SIG-M5 (cell line): Measurements from ENCODE around the gene PDIA3.
"Not testable (repeated sequence)": the region's sequence is repeated elsewhere in the genome, so short reads cannot be mapped to it uniquely, and the experiment has no call there.

Source experiments
- DNase-seq: peaks from one replicate; lab custom pipeline; 2025; lab: John Stamatoyannopoulos, UW

PDIA3 gene

GRCh38 chr15:43776718-43777266 lies 30.6 kb downstream of the PDIA3 start, which contains the start of gene ELL3:
Gene ELL3 (minus strand): TSS chr15:43776966. CDS start chr15:43776901, 65 bp downstream.
- no peak for DNase-seq

GRCh38 chr15:43777267-43777914 lies 31.2 kb downstream of the PDIA3 start:
- DNase-seq: no peak

DNA sequence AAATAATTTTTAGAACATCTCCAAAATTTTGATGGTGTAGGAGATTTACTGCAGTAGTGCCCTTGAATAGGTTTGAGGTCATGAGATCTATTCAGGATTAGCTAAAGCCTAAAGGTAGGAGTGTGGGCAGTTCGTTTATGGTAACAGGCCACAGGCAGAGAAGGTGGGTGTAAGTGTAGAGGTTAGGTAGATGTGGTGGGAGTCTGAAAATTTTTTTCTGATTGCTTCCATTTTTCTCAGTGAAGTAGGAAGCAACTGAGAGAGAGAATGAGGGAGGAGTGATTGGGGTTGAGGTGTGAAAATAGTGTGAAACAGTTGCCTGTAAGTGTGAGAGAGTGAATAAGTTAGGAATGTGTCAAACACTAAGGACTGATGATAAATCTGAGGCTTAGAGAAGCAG lies 32.8 kb downstream of the PDIA3 start:
- DNase-seq: no peak

DNA sequence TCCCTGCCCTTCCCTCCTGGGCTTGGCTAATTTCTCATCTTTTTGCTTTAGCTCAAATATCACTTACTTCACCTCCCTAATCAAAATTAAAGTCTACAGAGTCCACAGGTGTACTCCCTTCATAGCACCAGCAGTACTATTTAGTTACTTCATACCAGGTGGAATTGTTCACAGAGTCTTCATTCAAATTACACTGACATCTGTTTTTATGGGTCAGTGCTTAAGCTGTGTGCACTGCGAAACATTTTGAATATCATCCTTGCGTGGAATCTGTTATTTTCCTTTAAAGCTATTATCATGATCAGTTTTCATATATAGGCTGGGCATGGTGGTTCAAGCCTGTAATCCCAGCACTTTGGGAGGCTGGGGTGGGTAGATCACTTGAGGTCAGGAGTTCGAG lies 43.2 kb downstream of the PDIA3 start:
- DNase-seq: no peak

GRCh38 chr15:43791993-43792760 lies 45.9 kb downstream of the PDIA3 start, which contains the start of gene SERF2:
Gene SERF2 (plus strand): TSS chr15:43792320. CDS start chr15:43792377, 57 bp downstream.
- DNase-seq: peak; percentile 91

- no peak for DNase-seq
Observed at GRCh38 chr15:43792761-43793476, 46.7 kb downstream of the PDIA3 start.

DNA sequence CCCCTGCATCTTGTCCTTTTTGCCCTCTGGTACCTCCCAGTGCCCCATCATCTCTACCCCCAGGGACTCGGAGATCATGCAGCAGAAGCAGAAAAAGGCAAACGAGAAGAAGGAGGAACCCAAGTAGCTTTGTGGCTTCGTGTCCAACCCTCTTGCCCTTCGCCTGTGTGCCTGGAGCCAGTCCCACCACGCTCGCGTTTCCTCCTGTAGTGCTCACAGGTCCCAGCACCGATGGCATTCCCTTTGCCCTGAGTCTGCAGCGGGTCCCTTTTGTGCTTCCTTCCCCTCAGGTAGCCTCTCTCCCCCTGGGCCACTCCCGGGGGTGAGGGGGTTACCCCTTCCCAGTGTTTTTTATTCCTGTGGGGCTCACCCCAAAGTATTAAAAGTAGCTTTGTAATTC lies 47.4 kb downstream of the PDIA3 start:
- DNase-seq: no peak

- DNase-seq: no peak
Observed at GRCh38 chr15:43794269-43795037, 48.2 kb downstream of the PDIA3 start.

DNA sequence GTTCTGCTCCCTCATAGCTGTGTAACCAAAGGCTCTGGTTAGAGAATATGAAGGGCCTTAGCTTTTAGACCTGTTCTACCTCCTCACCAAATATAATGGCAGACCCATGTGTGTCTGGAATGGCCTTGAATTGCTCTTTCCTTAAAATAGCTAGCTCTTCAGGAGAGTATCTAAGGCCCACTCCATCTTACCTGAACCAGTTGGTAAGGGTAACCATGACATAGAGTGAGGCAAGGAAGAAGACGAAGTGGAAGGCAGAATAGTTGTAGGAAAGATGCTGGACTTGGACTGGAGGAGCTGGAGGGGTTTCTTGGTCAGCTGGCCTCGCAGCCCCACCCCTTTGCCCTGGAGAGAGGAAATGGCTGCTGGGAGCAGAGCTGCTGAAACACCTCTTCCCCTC lies 49.0 kb downstream of the PDIA3 start:
- DNase-seq: no peak

- DNase-seq: no peak
Observed at GRCh38 chr15:43795997-43796396, 49.8 kb downstream of the PDIA3 start.

GRCh38 chr15:43796566-43796965 lies 50.3 kb downstream of the PDIA3 start:
- no peak for DNase-seq

GRCh38 chr15:43799209-43799944 lies 53.1 kb downstream of the PDIA3 start:
- DNase-seq: no peak

DNA sequence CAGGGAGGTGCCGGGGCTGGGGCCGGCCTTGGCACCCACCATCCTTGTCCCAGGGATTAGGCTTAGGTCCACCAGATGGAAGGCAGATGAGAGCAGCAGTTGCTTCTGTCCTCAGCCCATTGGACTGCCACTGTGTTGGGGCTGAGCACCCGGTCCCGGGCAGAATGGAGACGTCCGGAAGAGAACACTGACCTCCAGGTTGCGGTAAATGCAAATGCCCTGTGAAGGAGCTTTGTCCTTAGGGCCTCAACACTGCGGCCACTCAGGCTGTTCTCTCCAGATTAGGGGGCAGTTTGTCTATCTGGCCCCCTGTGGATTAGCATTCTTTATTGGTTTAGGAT lies 53.7 kb downstream of the PDIA3 start, which contains the start of gene SERINC4:
Gene SERINC4, minus strand, starts transcription at position 276 of the 341 bp plus-strand sequence. Its CDS starts 234 bp downstream, at position 42.
- DNase-seq: no peak

DNA sequence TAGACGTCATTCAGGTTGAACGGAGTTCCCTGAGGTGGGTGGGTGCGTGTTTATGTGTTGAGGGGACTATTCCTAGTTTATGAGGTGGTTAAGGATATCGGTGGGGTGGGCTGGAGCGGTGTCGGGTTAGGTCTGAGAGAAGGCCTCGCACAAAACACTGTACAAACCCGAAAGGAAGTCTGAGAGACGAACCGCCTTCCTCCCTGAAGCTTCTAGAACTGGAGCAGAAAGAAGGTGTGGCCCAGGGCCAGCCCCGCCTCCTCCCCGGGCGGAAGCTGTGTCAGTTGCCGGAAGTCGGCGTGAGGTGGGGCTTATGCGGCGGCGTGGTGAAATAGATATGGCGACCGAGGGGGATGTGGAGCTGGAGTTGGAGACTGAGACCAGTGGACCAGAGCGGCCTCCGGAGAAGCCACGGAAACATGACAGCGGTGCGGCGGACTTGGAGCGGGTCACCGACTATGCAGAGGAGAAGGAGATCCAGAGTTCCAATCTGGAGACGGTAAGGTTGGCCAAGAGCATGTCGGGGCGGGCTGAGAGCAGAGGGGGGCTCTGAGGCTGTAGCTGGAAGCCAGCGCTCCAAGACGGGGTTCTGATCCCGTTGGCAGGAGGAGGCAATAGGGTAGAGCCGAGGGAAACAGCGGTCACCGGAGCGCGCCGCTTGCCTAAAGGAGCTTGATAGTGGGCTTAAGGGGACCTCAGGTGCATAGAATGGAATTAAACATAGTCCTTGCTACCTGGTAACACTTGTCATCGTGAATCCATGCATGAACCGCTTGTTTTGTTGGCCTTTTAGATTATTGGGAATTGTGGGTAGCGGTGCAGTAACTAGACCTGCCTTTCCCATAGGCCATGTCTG lies 54.3 kb downstream of the PDIA3 start, which contains the start of gene HYPK:
Gene HYPK, plus strand, starts transcription at position 314 of the 856 bp plus-strand sequence. Its CDS starts 24 bp downstream, at position 338.
- no peak for DNase-seq

GRCh38 chr15:43802676-43803075 lies 56.4 kb downstream of the PDIA3 start:
- DNase-seq: not testable (repeated sequence)

- no peak for DNase-seq
Observed at GRCh38 chr15:43808435-43808950, 62.3 kb downstream of the PDIA3 start.

- no peak for DNase-seq
Observed at GRCh38 chr15:43808960-43809678, 62.9 kb downstream of the PDIA3 start.

GRCh38 chr15:43815064-43815463 lies 68.8 kb downstream of the PDIA3 start:
- DNase-seq: not testable (repeated sequence)

GRCh38 chr15:43821505-43821904 lies 75.3 kb downstream of the PDIA3 start:
- no peak for DNase-seq
